ENCODE measurements around the gene ITGA1.
"Not testable (repeated sequence)": the region's sequence is repeated elsewhere in the genome, so short reads cannot be mapped to it uniquely, and the experiment has no call there.

ITGA1 gene

GRCh38 chr5:52787600-52788504 lies at the start of gene ITGA1, which contains the start of gene PELO:
ITGA1 (plus strand) TSS chr5:52787916; CDS start chr5:52788354, 438 bp downstream.
PELO (plus strand) TSS chr5:52787916; CDS start chr5:52800395, 12,479 bp downstream.
- TF ChIP-seq GATA1 (IDR thresholded peaks at IDR 0.05; ENCODE audit: low read depth, low read length) (no peak), POLR2A (IDR thresholded peaks at IDR 0.05; ENCODE audit: low read length) (no peak)
- peak; percentile 45 to 47 for DNase-seq

DNA sequence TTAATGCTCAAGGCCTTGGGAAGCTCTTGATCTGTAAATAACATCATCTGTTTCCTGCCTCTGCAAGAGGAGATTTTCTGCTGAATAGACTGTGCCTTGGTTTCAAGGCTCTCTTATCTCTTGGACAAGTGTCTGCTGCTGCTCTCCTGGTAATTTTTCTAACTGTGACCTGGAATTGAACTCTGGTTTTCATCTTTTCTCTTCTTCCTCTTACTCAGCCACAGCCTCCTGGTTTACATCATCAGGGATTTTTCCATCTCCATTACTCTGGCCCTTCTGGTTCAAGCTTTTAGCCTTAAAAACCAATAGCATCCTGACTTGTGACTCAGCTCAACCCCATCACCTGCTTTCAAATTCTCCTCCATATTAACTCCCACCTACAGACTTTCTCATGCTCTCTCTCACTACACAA lies 49.6 kb upstream of the ITGA1 start:
- no peak for DNase-seq
- TF ChIP-seq GATA1 (IDR thresholded peaks at IDR 0.05; ENCODE audit: low read depth, low read length): no peak
- no peak for TF ChIP-seq POLR2A (IDR thresholded peaks at IDR 0.05; ENCODE audit: low read length)

- DNase-seq: no peak
- TF ChIP-seq POLR2A (IDR thresholded peaks at IDR 0.05; ENCODE audit: low read length) (no peak), GATA1 (IDR thresholded peaks at IDR 0.05; ENCODE audit: low read depth, low read length) (no peak)
These were observed 47.7 kb upstream of the ITGA1 start for GRCh38 chr5:52740007-52740406.

- TF ChIP-seq GATA1 (IDR thresholded peaks at IDR 0.05; ENCODE audit: low read depth, low read length): no peak
- no peak for DNase-seq
These were observed 44.7 kb upstream of the ITGA1 start for GRCh38 chr5:52743012-52743411.

DNA sequence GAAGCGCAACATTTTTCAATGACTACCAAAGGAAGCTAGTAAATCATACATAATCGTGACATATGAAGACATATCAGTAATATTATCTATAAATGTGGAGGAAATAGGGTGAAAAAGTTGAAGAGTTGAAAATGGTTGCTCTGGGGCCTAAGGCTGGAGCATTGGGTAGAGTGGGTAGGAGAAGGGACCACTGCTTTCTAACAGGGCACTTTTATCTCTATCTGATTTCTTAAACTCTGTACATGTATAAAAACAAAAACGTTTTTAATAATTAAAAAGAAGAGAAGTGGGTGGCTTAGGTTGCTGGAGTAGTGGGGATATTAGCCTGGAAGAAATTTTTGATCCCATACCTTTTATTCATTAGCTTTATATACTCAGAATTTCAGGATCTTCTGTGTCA lies 44.2 kb upstream of the ITGA1 start:
- TF ChIP-seq POLR2A (IDR thresholded peaks at IDR 0.05; ENCODE audit: low read length) (no peak), GATA1 (IDR thresholded peaks at IDR 0.05; ENCODE audit: low read depth, low read length) (no peak)
- DNase-seq: no peak

DNA sequence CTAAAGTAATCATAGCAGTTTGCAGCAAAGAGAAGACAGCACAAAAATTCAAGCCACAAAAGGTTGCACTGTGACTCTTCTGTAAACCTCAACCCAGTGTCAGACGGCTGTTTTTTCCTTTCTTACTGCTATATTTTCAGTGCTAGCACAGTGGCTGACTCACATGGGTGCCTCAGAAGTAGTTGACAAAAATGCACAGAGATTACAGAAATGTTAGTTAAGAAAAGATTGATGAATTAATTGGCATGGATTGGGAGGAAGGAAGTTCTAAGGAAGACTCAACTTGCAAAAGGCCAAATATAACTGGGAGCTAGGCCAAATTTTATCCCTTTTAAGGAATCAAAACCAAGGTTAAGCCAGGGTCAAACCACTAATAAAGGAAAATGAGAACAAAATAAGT lies 43.7 kb upstream of the ITGA1 start:
- DNase-seq: no peak
- TF ChIP-seq POLR2A (IDR thresholded peaks at IDR 0.05; ENCODE audit: low read length) (no peak), GATA1 (IDR thresholded peaks at IDR 0.05; ENCODE audit: low read depth, low read length) (no peak)

GRCh38 chr5:52744867-52745458 lies 42.8 kb upstream of the ITGA1 start:
- not testable (repeated sequence) for DNase-seq

DNA sequence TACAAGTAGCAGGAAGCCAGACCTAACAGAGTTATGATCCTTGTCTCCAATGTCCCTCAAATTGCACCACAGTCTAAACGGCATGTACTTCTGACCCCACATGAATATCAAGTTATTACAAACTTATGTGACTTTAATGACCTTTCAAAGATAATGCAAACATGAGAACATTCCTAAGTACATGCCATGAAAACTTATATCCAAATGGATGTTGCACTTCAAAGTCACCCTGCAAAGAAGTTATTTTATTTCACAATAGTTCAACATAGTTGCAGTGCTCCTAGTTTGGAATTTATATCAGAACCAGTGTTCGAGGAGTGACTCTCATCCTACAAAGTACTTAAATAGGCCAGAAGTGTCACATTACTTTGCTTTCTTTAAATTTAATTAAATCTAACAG lies 41.2 kb upstream of the ITGA1 start:
- no peak for DNase-seq
- TF ChIP-seq POLR2A (IDR thresholded peaks at IDR 0.05; ENCODE audit: low read length): no peak
- TF ChIP-seq GATA1 (IDR thresholded peaks at IDR 0.05; ENCODE audit: low read depth, low read length): no peak

DNA sequence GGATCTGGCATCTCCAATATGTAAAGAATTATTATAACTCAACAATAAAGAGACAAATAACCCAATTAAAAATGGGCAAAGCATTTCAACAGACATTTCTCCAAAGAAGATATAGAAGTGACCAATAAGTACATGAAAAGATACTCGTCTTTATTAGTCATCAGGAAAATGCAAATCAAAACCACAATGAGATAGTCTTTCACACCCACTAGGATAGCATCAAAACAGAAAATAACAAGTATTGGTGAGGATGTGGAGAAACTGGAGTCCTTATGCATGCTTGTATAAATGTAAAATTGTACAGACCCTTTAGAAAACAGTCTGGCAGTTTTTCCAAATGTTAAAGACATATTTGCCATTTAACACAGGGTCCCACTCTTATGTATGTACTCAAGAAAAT lies 39.1 kb upstream of the ITGA1 start:
- TF ChIP-seq POLR2A (IDR thresholded peaks at IDR 0.05; ENCODE audit: low read length) (no peak), GATA1 (IDR thresholded peaks at IDR 0.05; ENCODE audit: low read depth, low read length) (no peak)
- DNase-seq: no peak

DNA sequence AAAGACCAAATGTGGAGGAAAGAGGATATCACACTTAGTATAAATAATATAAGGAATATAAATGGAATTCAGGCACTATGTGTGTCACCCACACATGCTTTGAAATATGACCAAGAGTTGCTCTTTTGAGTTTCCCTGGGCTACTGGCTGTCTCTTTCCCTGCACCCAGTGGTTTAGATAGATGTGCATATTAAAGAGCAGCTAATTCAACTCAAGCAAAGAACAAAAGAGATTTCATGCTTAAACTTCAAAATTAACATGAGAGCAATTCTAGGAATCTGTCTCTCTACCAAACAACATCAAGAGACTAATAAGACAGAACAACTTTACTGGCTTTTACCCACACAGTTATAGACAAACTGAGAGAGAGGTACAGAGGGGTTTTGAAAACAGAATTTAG lies 38.0 kb upstream of the ITGA1 start:
- TF ChIP-seq POLR2A (IDR thresholded peaks at IDR 0.05; ENCODE audit: low read length) (no peak), GATA1 (IDR thresholded peaks at IDR 0.05; ENCODE audit: low read depth, low read length) (no peak)
- DNase-seq: no peak

DNA sequence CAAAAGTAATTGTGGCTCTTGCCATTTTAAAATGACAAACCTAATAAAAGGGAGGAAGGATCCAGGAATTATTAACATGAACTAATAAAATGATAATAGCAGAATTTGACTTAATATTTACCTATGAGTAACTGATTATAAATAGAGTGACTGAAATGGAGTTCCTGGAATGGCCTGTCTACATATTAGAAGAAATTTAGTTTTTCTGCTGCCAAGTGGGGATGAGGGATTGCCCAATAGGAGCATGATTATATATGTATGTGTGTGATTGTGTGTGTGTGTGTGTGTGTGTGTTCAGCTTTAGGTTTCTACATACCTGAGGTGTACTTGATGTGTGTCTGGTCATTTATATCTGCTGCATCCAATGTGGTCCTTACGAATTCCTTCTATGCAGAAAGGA lies 36.6 kb upstream of the ITGA1 start:
- no peak for DNase-seq
- TF ChIP-seq POLR2A (IDR thresholded peaks at IDR 0.05; ENCODE audit: low read length): no peak
- TF ChIP-seq GATA1 (IDR thresholded peaks at IDR 0.05; ENCODE audit: low read depth, low read length): no peak

DNA sequence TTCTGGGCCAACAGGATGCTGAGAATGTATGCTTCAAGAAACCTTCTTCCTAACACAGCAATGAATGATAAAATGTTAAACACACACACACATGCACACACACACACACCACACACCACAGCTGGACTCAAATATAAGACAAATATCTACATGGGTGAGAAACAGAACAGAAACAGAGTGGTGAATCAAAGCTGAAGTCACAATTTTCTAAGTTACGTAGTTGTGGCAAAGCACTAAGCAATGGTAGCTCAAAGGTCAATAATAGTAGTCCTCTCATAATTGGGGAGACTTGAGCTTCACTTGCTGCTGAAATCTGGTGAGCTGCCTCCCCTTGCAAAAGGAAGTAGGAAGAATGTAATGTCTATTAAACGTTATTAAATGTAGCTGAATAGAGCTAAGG lies 33.7 kb upstream of the ITGA1 start:
- no peak for DNase-seq
- TF ChIP-seq POLR2A (IDR thresholded peaks at IDR 0.05; ENCODE audit: low read length) (no peak), GATA1 (IDR thresholded peaks at IDR 0.05; ENCODE audit: low read depth, low read length) (no peak)

GRCh38 chr5:52757527-52757926 lies 30.2 kb upstream of the ITGA1 start:
- DNase-seq: no peak
- TF ChIP-seq GATA1 (IDR thresholded peaks at IDR 0.05; ENCODE audit: low read depth, low read length) (no peak), POLR2A (IDR thresholded peaks at IDR 0.05; ENCODE audit: low read length) (no peak)

GRCh38 chr5:52758014-52758413 lies 29.7 kb upstream of the ITGA1 start:
- no peak for DNase-seq
- TF ChIP-seq POLR2A (IDR thresholded peaks at IDR 0.05; ENCODE audit: low read length): no peak
- TF ChIP-seq GATA1 (IDR thresholded peaks at IDR 0.05; ENCODE audit: low read depth, low read length): no peak

- no peak for DNase-seq
- TF ChIP-seq GATA1 (IDR thresholded peaks at IDR 0.05; ENCODE audit: low read depth, low read length) (no peak), POLR2A (IDR thresholded peaks at IDR 0.05; ENCODE audit: low read length) (no peak)
These were observed 28.4 kb upstream of the ITGA1 start for GRCh38 chr5:52759331-52759730.
